ENCODE measurements around the gene OPN3. TPM values are rescaled to one million over a fixed set of nuclear protein-coding genes. Genes with fewer than 3 reads are reported as not detected.

Gene OPN3
- total RNA-seq, 6 donors from 2014 or later = 11.5 to 63.4 (median 30.2) TPM

DNA sequence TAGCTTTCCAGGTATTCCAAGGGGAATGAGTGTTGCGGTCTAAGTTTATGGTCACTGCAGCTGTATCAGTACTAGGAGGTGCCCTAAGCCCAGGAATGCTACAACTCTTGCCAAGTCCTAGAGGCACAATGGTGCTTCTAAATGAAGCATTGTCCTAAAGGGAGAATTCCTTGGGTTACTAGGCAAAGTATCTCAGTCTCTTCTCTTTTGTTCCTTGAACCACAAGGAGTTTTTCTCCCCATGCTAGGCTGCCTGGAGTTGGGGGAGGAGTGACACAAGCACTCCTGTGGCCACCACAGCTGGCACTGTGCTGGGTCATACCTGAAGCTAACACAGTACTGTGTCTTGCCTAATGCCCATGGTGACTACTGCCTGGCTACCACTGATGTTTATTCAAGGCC lies 57.2 kb downstream of the OPN3 start:
- H3K4me3 ChIP-seq = no peak overlapping the region
- TF ChIP-seq EP300 (IDR thresholded peaks at IDR 0.05) = no peak
- TF ChIP-seq CTCF (IDR thresholded peaks at IDR 0.05) = no peak
- no peak for TF ChIP-seq POLR2AphosphoS5 (IDR thresholded peaks at IDR 0.05)
- TF ChIP-seq POLR2A (IDR thresholded peaks at IDR 0.05) = no peak
- H3K4me1 ChIP-seq = no peaks in the 10 kb centered on the region
- ATAC-seq (ENCODE audit: low FRiP score in 2 of 2) = no peak
- no peak overlapping the region for H3K27ac ChIP-seq
- no peaks in the 10 kb centered on the region for H3K27me3 ChIP-seq
- H3K9me3 ChIP-seq = no peaks in the 10 kb centered on the region
- no peaks in the 10 kb centered on the region for H3K36me3 ChIP-seq
- WGBS, 2 donors = 81 to 100% methylated on average over 1 of the region's 1 CpG
- DNase-seq = peak in 1 of 2 donors; percentile 30

DNA sequence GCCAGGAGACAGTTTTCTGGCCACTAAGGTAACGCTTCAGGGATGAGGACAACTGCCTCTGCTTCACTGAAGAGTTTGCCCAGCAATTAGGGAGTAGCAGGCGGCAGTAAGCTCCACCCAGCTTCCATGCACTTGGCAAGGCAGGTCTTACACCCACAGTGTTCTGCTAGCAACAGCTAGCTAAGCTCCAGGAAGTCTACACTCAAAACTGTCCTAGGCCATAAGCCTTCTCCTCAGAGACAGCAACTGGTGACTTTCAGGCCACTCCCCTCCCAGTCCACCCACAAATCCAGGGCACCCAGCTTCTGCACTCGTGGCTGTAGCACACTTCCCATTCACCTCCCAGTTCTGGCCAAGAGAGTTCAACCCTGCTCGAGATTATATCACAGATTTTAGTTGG lies 60.7 kb downstream of the OPN3 start:
- 72 to 75% methylated on average over 4 of the region's 4 CpGs for WGBS, 2 donors
- H3K27me3 ChIP-seq = no peaks in the 10 kb centered on the region
- H3K9me3 ChIP-seq = peaks cover 0 to 6% (median 0%) of the 10 kb centered on the region in 4 donors
- no peaks in the 10 kb centered on the region for H3K4me1 ChIP-seq
- no peak overlapping the region for H3K4me3 ChIP-seq
- H3K36me3 ChIP-seq = no peaks in the 10 kb centered on the region
- ATAC-seq (ENCODE audit: low FRiP score in 2 of 2) = peak; percentile 46 to 66
- H3K27ac ChIP-seq = no peak overlapping the region
- peak in 1 of 2 donors; percentile 26 for DNase-seq
- TF ChIP-seq POLR2A (IDR thresholded peaks at IDR 0.05) (no peak), CTCF (IDR thresholded peaks at IDR 0.05) (no peak), EP300 (IDR thresholded peaks at IDR 0.05) (no peak), POLR2AphosphoS5 (IDR thresholded peaks at IDR 0.05) (no peak)

DNA sequence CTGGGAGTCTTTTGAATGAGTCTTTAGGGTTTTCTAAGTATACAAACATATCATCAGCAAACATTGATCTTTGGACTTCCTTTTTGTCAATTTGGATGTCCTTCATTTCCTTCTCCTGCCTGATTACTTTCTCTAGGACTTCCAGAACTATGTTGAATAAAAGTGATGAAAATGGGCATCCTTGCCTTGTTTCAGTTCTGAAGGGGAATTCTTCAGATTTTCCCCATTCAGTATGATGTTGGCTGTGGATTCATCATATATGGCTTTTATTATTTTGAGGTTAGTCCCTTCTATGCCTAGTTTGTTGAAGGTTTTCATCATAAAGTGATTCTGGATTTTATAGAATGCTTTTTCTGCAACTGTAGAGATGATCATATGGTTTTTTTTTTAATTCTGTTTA lies 66.0 kb downstream of the OPN3 start:
- DNase-seq (no peak), ATAC-seq (ENCODE audit: low FRiP score in 2 of 2) (no peak)
- H3K9me3 ChIP-seq = peaks cover 0 to 6% (median 0%) of the 10 kb centered on the region in 4 donors

DNA sequence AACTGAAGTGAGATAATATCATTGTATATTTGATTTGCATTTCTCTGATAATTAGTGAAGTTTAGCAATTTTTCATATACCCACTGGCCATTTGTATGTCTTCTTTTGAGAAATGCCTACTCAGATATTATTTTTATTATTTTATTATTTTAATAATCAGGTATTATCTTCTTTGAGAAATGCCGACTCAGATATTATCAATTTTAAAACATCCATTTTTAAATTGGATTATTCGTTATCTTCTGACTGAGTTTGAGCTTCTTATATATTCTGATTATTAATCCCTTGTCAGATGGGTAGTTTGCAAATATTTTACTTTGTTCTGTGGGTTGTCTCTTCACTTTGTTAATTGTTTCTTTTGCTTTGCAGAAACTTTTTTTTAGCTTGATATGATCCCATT lies 70.3 kb downstream of the OPN3 start:
- no peaks in the 10 kb centered on the region for H3K4me1 ChIP-seq
- H3K9me3 ChIP-seq = no peaks in the 10 kb centered on the region
- ATAC-seq (ENCODE audit: low FRiP score in 2 of 2) (no peak), DNase-seq (no peak)
- TF ChIP-seq POLR2A (IDR thresholded peaks at IDR 0.05) = no peak
- TF ChIP-seq EP300 (IDR thresholded peaks at IDR 0.05) = no peak
- TF ChIP-seq POLR2AphosphoS5 (IDR thresholded peaks at IDR 0.05) = no peak
- TF ChIP-seq CTCF (IDR thresholded peaks at IDR 0.05) = no peak
- no peaks in the 10 kb centered on the region for H3K27me3 ChIP-seq
- no peak overlapping the region for H3K27ac ChIP-seq
- H3K4me3 ChIP-seq = no peak overlapping the region
- no peaks in the 10 kb centered on the region for H3K36me3 ChIP-seq
- WGBS, 2 donors = 94 to 96% methylated on average over 2 of the region's 2 CpGs

More for the DNA sequence above, 66.0 kb downstream of the OPN3 start:
- H3K4me1 ChIP-seq = no peaks in the 10 kb centered on the region
- TF ChIP-seq EP300 (IDR thresholded peaks at IDR 0.05) (no peak), CTCF (IDR thresholded peaks at IDR 0.05) (no peak), POLR2AphosphoS5 (IDR thresholded peaks at IDR 0.05) (no peak), POLR2A (IDR thresholded peaks at IDR 0.05) (no peak)
- no peaks in the 10 kb centered on the region for H3K36me3 ChIP-seq
- no peak overlapping the region for H3K27ac ChIP-seq
- no peaks in the 10 kb centered on the region for H3K27me3 ChIP-seq
- no peak overlapping the region for H3K4me3 ChIP-seq

- no peaks in the 10 kb centered on the region for H3K9me3 ChIP-seq
Observed at GRCh38 chr1:241560849-241561187, 79.4 kb downstream of the OPN3 start.

More at GRCh38 chr1:241560849-241561187, 79.4 kb downstream of the OPN3 start:
- Histone ChIP-seq H3K27ac (no peak overlapping the region), H3K27me3 (no peaks in the 10 kb centered on the region), H3K36me3 (no peaks in the 10 kb centered on the region), H3K4me1 (no peaks in the 10 kb centered on the region), H3K4me3 (no peak overlapping the region)
- 81 to 90% methylated on average over 3 of the region's 3 CpGs for WGBS, 2 donors
- no peak for ATAC-seq (ENCODE audit: low FRiP score in 2 of 2)
- TF ChIP-seq POLR2AphosphoS5 (IDR thresholded peaks at IDR 0.05) (no peak), CTCF (IDR thresholded peaks at IDR 0.05) (no peak), EP300 (IDR thresholded peaks at IDR 0.05) (no peak), POLR2A (IDR thresholded peaks at IDR 0.05) (no peak)
- DNase-seq = no peak

All from upper lobe of left lung (tissue), 6 donors.